A204.1 (cell line): ENCODE data around the gene ETV2.
"Not testable (repeated sequence)": the region's sequence is repeated elsewhere in the genome, so short reads cannot be mapped to it uniquely, and the experiment has no call there.

Experiments used
- FAIRE-seq: peaks from 2 replicates; lab custom pipeline; 2012; peaks lifted over from hg19 to GRCh38; lab: Jason Lieb, UNC

Gene ETV2, protein sequence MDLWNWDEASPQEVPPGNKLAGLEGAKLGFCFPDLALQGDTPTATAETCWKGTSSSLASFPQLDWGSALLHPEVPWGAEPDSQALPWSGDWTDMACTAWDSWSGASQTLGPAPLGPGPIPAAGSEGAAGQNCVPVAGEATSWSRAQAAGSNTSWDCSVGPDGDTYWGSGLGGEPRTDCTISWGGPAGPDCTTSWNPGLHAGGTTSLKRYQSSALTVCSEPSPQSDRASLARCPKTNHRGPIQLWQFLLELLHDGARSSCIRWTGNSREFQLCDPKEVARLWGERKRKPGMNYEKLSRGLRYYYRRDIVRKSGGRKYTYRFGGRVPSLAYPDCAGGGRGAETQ

GRCh38 chr19:35641515-35642151 is at the start of gene ETV2:
TSS of gene ETV2 (plus strand) at chr19:35641745. CDS start at chr19:35642461, 716 bp downstream.
- FAIRE-seq: no peak

DNA sequence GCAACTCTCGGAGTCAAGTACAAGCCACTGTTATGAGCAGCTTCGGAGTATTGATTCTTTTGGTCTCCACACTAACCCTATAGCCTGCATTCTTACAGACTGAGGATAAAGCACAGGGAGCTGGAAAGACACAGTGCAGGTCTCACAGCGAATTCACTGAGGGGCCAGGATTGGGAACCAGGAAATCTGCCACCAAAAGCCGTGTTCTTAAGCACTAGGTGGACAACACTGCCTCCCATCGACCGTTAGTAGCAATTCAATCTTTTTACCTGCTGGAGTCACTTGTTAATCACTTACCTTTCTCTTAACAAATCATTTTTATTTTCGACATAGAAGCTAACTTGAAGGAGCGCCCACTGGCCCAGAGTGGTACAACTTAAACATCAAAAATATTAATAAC is 49.3 kb upstream of the ETV2 start:
- no peak for FAIRE-seq

DNA sequence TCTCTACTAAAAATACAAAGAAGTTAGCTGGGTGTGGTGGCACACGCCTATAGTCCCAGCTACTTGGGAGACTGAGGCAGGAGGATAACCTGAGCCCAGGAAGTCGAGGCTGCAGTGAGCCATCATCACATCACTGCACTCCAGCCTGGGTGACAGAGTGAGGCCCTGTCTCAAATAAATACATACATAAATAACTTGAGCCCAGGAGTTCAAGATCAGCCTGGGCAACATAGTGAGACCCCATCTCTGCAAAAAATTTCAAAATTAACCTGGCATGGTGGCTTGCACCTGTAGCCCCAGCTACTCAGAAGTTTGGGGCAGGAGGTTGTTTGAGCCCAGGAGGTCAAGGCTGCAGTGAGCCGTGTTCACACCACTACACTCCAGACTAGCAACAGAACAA is 46.5 kb upstream of the ETV2 start:
- FAIRE-seq: not testable (repeated sequence)

- FAIRE-seq: no peak
Measured at GRCh38 chr19:35595928-35596327, 45.6 kb upstream of the ETV2 start.

GRCh38 chr19:35596366-35596999 is 45.1 kb upstream of the ETV2 start:
- FAIRE-seq: no peak

DNA sequence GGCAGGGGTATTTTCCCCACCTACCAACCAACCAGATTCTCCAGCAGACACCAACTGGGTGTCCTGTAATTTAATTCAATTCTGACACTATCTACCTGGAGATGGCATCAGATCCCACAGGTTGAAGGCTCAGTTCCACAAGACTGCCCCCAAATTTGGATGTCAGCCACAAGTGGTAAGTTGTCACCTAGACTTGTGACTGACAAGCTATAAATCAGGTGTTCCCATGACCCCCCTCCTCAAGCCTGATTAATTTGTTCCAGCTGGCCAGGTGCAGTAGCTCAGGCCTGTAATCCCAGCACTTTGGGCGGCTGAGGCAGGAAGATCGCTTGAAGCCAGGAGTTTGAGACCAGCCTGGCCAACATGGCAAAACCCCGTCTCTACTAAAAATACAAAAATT is 39.6 kb upstream of the ETV2 start:
- FAIRE-seq: no peak

GRCh38 chr19:35604436-35604835 is 37.1 kb upstream of the ETV2 start:
- FAIRE-seq: not testable (repeated sequence)

- FAIRE-seq: not testable (repeated sequence)
Measured at GRCh38 chr19:35607170-35607569, 34.4 kb upstream of the ETV2 start.

DNA sequence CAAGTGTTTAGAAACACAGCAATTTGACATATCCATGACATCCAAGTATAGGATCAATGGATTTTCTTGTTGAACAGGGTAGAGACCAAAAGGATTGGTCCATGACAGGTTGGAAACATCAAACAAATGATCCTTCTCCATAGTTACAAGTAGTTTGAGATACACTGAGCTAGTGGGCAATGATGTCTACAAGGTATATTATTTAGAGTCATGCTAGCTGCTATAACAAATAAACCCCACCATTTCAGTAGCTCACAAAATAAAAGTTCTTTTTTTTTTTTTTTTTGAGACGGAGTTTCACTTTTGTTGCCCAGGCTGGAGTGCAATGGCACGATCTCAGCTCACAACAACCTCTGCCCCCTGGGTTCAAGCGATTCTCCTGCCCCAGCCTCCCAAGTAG is 33.9 kb upstream of the ETV2 start:
- no peak for FAIRE-seq

- no peak for FAIRE-seq
Measured at GRCh38 chr19:35608251-35608650, 33.3 kb upstream of the ETV2 start.

DNA sequence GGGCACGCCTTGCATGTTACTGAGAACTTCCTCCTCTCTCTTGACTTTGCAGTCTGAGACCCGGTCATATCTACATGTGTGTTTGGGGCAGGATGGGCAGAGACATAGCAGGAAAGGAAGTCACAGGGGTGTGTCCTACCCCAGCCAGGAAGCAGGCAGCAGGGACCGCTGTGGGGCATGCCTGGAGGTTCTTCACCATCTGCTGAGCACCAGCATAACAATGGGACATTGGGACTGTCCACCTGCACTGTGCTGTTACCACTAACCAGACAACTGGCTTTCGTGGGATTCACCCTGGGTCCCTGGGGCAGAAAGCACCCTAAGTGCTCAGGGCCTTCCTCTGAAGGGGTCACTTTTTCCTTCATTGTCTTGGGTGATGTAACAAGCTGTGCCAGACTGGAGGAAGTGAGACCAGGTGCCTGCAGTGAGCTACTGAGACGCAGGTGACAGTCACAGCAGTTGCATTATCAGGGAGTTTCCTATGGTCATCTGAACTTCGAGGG is 31.6 kb upstream of the ETV2 start:
- no peak for FAIRE-seq

DNA sequence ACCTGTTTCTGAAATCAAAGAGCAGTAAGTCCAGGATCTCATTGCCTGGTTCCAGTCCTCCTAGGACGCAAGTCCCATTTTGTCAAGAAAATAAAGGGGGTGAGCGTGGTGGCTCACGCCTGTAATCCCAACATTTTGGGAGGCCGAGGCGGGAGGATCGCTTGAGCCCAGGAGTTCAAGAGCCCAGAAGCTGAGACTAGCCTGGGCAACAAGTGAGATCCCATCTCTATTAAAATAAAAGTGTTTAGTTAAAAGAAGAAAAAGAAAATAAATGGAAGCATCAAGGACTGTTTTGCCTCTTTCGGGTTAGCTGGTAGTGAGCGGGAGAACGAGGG is 29.4 kb upstream of the ETV2 start:
- FAIRE-seq: no peak

GRCh38 chr19:35612559-35613321 is 28.8 kb upstream of the ETV2 start, which contains the start of gene HAUS5:
TSS of gene HAUS5 (plus strand) at chr19:35612735. CDS start at chr19:35612795, 60 bp downstream.
- peak; percentile 87 for FAIRE-seq

DNA sequence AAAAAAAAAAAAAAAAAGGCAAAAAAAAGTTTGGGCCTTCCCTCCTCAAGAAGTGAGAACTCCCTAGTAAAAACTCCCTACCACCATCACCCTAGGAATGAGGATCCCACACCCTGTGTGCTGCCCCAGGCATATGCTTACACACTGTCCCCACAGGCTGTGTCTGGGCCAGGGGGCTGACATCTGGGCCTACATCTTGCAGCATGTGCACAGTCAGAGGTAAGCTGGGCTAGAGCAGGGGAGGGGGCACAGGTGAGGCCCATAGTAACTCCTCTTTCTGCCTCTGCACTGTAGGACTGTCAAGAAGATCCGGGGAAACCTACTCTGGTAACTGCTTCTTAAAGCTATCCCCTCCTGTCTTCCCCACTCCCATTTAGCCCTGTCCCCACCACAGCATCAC is 28.0 kb upstream of the ETV2 start:
- no peak for FAIRE-seq

- no peak for FAIRE-seq
Measured at GRCh38 chr19:35615036-35615435, 26.5 kb upstream of the ETV2 start.

GRCh38 chr19:35618857-35619256 is 22.7 kb upstream of the ETV2 start:
- no peak for FAIRE-seq

- FAIRE-seq: no peak
Measured at GRCh38 chr19:35619290-35619923, 22.1 kb upstream of the ETV2 start.

GRCh38 chr19:35620001-35620400 is 21.5 kb upstream of the ETV2 start:
- FAIRE-seq: no peak

- FAIRE-seq: no peak
Measured at GRCh38 chr19:35621708-35622107, 19.8 kb upstream of the ETV2 start.

GRCh38 chr19:35622750-35623149 is 18.8 kb upstream of the ETV2 start:
- FAIRE-seq: no peak

DNA sequence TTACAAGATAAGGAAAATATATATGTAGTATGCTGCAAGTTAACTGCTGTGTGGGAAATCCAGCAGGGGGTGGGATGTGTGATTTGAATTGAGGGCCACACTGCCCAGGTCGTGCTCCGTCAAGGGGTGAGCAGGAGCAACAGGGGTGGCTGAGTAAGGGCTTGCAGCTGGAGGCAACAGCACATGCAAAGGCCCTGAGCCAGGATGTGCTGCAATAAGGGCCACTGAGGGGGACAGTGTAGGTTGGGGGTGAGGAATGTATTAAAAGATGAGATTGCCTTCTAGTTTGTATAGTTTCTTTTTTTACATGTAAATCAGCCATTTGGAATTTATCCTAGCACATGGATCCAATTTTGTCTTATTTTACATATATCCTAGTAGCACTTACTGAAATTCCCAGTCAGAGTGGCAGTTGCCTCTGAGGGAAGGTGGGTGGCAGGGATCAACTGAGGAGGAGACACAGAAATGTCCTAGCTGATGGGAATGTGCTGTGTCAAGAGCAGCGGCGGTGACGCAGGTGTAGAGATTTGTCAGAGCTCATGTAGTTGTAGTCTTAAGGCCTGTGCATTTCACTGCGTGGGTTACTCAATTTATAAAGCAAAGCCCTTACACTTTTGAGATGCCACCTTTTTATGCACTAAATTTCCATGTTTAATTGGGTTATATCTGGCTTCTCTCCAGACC is 18.1 kb upstream of the ETV2 start:
- no peak for FAIRE-seq

GRCh38 chr19:35628264-35628564 is 13.3 kb upstream of the ETV2 start:
- FAIRE-seq: no peak
